CD4-positive, alpha-beta T cell treated with Interleukin-1 beta for 1 hour (primary cell): Measurements from ENCODE around the gene CXCL5.
"Not testable (repeated sequence)": the region's sequence is repeated elsewhere in the genome, so short reads cannot be mapped to it uniquely, and the experiment has no call there.

Experiments used
- DNase-seq, 2 donors: peaks; one replicate each; pipeline ENCODE4 v3.0.0-alpha.2; 2020 to 2022

Gene CXCL5

DNA sequence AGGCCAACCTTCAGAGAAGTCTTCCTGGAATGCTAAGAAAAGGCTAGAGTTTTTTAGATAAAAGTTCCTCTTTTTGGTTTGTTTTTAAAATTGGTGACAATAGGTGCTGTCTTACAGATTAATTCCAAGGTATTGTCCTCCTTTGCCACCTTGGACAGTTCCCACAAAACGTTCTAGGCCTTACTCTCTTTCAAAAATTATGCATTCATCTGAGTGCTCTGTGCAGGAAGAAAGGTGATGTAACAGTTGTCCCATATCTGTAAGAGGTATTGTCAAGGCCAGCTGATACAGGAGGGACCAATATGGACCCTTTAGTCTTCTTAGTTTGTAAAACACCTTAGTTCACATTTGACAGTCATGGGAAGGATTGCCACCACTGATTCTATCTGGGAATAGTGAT lies 15.9 kb upstream of the CXCL5 start:
- no peak for DNase-seq

GRCh38 chr4:74013264-74013663 lies 14.8 kb upstream of the CXCL5 start:
- DNase-seq = no peak

GRCh38 chr4:74012130-74012529 lies 13.7 kb upstream of the CXCL5 start:
- no peak for DNase-seq

DNA sequence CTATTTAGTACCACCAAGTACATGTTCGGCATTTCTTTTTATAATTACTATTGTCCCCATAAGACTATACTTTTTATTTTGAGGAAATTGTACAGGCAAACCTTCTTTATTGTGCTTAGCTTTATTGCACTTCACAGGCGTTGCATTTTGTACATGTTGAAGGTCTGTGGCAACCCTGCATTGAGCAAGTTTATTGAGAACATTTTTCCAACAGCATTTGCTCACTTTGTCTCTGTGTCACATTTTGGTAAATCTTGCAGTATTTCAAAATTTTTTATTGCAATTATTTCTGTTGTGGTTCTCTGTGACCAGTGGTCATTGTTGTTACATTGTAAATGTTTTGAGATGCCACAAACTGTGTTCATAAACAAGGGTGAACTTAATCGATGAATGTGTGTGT lies 10.8 kb upstream of the CXCL5 start:
- DNase-seq = no peak

- no peak for DNase-seq
Observed at GRCh38 chr4:74006009-74006476, 7.6 kb upstream of the CXCL5 start.

GRCh38 chr4:74005528-74005927 lies 7.1 kb upstream of the CXCL5 start:
- no peak for DNase-seq

DNA sequence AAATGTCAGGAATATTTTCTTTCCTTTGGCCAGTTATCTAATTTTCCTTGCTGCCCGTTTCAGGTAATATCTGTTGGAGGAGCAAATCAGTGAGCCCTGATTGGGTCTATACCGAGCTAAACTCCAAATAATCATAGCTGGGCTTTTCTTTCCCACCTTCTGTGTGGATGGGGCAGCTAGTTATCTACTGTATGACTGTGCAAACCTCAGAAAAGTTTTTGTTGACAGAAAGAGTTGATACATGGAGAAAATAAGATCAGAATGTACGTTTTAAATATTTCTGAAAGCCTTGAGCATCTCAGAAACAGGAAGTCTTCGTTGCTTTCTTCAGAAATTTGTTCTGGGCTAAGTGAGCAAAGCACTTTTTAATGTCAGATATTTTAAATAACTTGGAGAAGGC lies 6.2 kb upstream of the CXCL5 start:
- DNase-seq = no peak

DNA sequence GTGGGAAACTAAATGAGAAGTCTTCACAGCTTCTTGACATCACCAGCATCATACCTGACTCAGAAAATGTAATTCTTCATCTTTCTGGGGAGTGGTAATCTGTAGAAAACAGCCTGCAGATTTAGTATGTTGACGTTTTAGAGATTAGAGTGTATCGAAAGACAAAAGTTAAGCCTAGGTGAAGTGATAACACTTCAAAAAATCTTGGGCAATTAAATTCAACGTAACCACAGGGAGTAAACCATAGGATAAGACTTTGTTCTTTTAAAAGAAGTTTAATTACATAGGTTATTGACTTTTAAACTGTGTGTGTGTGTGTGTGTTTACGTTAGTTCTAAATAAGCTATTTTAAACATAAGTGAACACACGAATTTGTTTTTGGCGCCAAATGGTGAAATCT lies 1.8 kb upstream of the CXCL5 start:
- DNase-seq = no peak

DNA sequence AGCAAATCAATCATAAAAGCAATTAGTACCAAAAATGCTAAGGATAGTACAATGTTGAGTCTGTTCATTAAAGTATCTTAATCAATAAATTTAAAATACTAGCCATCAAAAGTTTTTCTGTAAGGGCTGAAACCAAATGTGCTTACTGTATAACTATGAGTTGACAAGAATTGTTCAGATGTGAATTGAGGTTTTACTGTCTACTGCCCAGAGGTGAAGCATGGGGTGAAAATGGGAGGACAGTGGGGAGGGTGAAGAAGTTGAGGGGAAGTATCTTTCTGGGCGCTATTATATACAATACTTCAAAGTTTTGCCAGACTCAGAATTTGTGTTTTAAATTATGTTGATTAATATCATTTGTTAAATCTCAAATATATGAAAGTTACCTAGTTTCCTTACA lies 6.4 kb downstream of the CXCL5 start:
- DNase-seq = no peak

DNA sequence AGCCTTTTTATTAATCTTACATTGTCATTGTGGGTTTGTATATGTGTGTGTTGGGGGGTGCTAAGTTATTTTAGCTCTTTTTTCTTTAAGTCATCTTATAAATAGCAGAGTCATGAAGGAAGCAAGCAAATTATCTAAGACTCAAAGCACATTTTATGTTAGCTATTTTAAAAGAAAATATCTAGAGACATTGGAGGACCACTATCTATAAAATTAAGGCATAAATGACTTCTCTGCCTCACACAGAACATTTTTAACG lies 6.8 kb downstream of the CXCL5 start:
- no peak for DNase-seq

DNA sequence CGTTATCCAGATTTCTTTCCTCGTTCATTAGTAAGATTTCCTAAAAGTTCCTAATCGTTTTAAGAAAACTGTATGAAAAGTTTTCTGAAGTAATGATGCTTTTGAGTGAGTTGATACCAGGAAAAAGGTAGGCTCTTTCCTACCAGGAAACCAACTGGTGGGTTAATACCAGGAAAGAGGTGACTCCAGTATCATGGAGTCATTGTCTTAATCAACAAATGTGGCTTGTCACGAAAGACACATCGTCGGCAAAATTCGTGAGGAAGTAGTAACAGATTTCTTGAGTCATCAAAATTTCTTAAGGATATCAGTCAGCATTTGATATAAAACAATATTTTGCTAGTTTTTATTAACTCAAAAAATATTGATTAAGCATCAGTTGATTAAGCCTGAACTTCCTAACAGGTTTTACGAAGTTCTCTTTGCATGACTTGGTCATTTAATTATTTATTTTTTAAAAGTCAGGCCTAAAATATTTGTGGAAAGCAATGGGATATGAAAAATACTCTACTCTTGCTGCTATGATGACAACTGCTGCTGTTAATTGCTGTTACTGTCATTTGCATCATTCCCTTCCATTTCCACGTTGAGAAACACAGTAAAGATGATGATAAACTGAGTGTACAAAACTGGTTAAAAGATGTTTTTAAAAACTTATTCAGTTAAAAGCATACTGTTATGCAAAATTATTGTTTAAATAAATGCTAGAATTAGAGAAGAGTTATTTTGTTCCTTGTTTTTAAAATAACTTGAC lies 7.3 kb downstream of the CXCL5 start:
- no peak for DNase-seq

GRCh38 chr4:73989928-73990327 lies 8.5 kb downstream of the CXCL5 start:
- no peak for DNase-seq

DNA sequence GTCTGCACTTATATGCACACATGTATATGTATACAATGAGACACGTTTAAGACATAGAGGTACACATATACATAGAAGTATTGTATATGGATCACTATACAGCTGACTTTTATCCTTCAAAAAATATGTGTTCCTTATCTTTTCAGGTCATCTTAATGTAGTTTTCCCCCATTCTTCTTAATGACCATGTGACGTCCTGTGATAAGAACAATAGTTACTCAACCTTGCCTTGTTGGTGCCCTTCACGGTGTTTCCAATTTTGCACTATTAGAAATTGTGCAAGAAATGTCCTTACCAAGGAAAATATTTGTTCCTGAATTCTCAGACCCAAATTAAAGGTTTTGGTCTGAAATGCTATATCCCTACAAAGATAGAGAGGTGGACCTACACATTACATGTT lies 9.4 kb downstream of the CXCL5 start:
- DNase-seq = no peak

DNA sequence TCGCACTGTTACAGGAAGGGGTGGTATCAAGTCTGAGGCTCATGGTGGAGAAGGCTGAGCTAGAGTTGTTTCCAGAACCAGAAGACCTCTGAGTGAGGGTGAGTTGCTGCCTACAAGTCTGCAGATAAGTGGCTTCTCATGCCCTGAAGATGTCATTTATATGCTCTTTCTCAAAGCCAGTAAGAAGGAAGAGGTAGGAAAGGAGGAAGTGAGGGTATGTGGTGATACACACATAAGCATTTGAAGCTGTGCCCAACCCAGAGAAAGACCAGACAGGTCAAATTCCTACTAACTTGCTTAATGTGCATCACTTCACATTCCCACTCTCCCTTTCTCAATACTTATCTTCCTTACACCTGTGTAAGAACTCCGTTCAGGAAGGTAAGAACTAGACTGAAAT lies 10.4 kb downstream of the CXCL5 start, which contains the start of gene PPBP:
Gene PPBP, minus strand, starts transcription at position 130 of the 400 bp plus-strand sequence. Its CDS starts 87 bp downstream, at position 43.
- DNase-seq = no peak

DNA sequence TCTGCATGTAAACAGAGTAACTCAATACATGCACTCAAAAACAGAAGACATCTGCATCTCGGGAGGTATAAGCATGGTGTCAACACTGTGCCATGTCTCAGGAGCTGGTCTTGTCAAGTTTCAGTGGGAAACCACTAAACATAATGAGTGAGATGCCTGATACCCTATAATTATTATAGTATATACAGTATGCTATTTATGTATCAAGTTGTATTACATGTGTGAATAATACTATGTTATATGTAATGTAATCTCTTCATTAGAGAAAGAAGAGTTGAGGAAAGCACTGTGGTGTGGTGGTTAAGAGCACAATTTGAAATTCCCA lies 13.0 kb downstream of the CXCL5 start:
- DNase-seq = no peak

DNA sequence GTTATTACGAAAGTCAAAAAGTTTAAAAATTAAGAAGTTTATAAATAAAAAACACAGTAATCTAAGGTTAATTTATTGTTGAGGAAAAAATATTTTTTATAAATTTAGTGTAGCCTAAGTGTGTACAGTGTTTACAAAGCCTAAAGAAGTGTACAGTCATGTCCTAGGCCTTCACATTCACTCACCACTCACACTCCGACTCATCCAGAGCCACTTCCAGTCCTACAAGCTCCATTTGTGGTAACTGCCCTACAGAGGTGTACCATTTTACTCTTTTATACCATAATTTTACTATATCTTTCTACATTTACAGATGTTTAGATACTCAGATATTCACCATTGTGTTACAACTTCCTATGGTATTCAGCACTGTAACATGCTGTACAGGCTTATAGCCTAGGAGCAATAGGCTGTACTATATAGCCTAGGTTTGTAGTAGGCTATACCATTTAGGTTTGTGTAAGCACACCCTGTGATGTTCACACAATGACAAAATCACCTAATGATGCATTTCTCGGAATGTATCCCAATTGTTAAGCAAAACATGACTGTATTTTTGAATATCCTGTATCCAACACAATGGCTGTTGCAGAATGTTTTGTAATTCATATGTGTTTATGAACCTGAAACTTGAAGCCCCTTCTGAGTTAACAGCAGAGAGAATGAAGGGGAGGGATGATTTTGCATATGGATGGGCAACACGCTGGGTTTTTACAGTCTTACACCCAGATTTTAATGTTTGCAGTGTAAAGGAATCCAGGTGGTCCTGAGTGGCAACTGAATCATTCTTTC lies 13.5 kb downstream of the CXCL5 start:
- no peak for DNase-seq

DNA sequence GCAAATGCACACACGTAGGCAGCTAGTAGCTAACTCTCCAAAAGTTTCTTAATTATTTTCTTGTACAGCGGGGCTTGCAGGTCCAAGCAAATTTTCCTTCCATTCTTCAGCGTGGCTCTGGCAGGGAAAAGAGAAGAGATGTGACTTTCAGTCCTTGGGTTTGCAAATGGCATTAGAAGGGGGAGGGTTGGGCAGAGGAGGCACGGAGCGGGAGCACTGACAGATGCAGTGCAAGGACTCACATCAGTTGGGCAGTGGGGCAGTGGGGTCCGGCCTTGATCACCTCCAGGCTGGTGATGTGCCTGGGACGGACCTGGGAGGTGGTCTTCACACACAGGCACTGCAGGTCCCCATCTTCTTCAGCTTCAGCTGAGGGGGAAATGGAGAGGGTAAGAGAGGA lies 17.3 kb downstream of the CXCL5 start:
- DNase-seq = not testable (repeated sequence)

DNA sequence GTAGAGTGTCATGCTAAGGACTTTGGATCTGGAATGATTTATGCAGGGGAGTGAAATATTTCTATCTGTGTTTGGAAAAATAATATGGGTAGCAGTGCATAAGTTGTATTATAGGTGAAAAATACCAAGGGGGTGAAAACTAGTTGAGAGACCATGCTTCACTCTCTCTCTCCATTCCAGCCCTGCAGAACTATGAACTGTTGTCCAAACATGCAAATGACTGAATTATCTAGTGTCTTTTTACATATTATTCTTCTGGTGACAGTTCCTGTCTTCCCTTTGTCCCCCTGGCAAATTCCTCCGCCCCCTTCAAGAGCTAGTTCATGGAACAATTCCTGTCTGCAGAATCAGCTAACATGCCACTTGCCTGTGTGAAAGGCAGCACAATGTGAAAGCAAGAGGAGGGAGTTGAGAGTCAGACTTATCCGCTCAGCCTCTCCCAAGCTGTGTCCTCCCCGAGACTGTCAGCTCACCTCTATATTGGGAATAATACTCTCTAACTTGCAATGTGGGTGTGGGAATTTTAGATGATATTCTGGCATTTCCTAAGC lies 19.0 kb downstream of the CXCL5 start:
- DNase-seq = no peak

- DNase-seq = no peak
Observed at GRCh38 chr4:73978886-73979285, 19.6 kb downstream of the CXCL5 start.

DNA sequence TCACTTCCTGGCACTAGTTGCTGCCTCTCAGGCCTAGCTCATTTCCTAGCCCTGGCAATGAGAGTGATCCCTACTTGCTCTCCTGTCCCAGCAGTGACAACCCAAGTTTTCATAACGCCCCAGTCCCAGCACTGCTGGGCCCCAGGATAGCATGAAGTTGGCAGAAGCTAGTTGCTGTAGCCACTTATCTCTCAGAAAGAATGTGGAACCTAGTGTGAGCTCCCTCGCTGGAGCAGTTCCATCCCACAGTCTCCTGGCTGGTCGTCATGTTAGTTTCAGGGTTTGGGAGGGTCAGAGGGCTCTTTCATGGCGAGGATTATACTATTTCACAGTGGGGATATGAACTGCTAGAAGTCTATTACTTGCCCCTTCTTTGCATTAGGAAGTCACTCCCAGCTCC lies 21.8 kb downstream of the CXCL5 start:
- no peak for DNase-seq

DNA sequence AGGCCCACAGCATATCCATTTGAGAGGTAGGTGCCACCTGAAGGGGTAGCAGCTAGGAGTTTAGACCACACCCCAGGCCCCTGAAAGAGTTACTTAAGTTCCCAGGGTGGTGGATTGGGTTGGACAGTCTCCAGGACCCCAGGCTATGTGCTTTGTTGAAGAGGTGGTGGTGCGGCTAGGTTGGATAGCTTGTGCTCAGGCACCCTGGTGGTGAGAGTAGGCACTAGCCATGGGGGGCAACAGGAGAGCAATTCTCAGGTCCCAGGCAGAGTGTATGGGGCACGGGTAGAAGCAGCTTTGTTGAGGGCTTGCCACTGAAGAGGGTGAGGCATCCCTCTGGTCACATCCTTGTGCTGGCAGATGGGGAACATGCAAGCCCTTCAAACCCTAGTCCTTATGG lies 22.3 kb downstream of the CXCL5 start:
- DNase-seq = no peak

DNA sequence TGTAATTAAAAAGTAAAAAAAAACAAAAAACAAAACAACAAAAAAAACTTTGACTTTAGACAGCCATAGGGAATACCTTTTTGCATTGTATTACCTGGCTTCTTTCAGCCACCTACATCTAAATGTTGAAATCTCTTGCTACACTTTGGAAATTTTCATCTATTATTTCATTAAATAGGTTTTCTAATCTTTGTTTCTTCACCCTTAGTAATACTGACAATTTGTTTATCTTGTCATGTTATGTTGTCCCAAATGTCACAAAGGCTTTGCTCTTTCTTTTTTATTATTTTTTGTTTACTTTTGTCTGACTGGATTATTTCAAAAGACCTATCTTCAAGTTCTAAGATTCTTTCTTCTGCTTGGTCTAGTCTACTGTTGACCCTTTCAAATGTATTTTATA lies 24.1 kb downstream of the CXCL5 start:
- DNase-seq = no peak

DNA sequence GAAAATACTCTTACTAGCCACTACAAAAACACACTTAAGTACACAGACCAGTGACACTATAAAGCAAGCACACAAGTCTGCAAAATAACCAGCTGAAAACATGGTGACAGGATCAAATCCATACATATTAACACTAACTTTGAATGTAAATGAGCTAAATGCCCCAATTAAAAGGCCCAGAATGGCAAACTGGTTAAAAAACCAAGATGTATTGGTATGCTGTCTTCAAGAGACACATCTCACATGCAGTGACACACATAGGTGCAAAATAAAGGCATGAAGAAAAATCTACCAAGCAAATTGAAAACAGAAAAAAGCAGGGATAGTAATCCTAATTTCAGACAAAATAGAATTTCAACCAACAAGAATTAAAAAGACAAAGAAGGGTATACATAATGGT lies 27.5 kb downstream of the CXCL5 start:
- no peak for DNase-seq

- no peak for DNase-seq
Observed at GRCh38 chr4:73970011-73970410, 28.5 kb downstream of the CXCL5 start.

- no peak for DNase-seq
Observed at GRCh38 chr4:73967866-73968265, 30.6 kb downstream of the CXCL5 start.
